ENCODE data around the gene SPTBN1. TPM values are rescaled to one million over a fixed set of nuclear protein-coding genes. Genes with fewer than 3 reads are reported as not detected.
"Not testable (repeated sequence)": the region's sequence is repeated elsewhere in the genome, so short reads cannot be mapped to it uniquely, and the experiment has no call there.

SPTBN1 gene
- total RNA-seq, 1 donor from 2014 or later, result 224 TPM

GRCh38 chr2:54504866-54505265 lies 48.7 kb downstream of the SPTBN1 start:
- TF ChIP-seq CTCF (conservative IDR thresholded peaks at IDR 0.05; ENCODE audit: low read depth, low read length), result no peak
- DNase-seq (ENCODE audit: low read depth), result no peak
- H3K4me3 ChIP-seq (ENCODE audit: low read depth, low read length), result no peak overlapping the region

GRCh38 chr2:54508541-54508940 lies 52.4 kb downstream of the SPTBN1 start:
- TF ChIP-seq CTCF (conservative IDR thresholded peaks at IDR 0.05; ENCODE audit: low read depth, low read length), result no peak
- no peak for DNase-seq (ENCODE audit: low read depth)
- H3K4me3 ChIP-seq (ENCODE audit: low read depth, low read length), result no peak overlapping the region

GRCh38 chr2:54509043-54509442 lies 52.9 kb downstream of the SPTBN1 start:
- DNase-seq (ENCODE audit: low read depth); H3K4me3 ChIP-seq (ENCODE audit: low read depth, low read length): not testable (repeated sequence)

- H3K4me3 ChIP-seq (ENCODE audit: low read depth, low read length), result no peak overlapping the region
- TF ChIP-seq CTCF (conservative IDR thresholded peaks at IDR 0.05; ENCODE audit: low read depth, low read length), result no peak
- no peak for DNase-seq (ENCODE audit: low read depth)
Observed at GRCh38 chr2:54510916-54511315, 54.8 kb downstream of the SPTBN1 start.

GRCh38 chr2:54512183-54512582 lies 56.1 kb downstream of the SPTBN1 start:
- TF ChIP-seq CTCF (conservative IDR thresholded peaks at IDR 0.05; ENCODE audit: low read depth, low read length), result no peak
- no peak for DNase-seq (ENCODE audit: low read depth)
- no peak overlapping the region for H3K4me3 ChIP-seq (ENCODE audit: low read depth, low read length)

GRCh38 chr2:54512663-54513362 lies 56.7 kb downstream of the SPTBN1 start:
- H3K4me3 ChIP-seq (ENCODE audit: low read depth, low read length), result no peak overlapping the region
- TF ChIP-seq CTCF (conservative IDR thresholded peaks at IDR 0.05; ENCODE audit: low read depth, low read length), result no peak
- DNase-seq (ENCODE audit: low read depth), result no peak

- H3K4me3 ChIP-seq (ENCODE audit: low read depth, low read length), result no peak overlapping the region
- TF ChIP-seq CTCF (conservative IDR thresholded peaks at IDR 0.05; ENCODE audit: low read depth, low read length), result no peak
- DNase-seq (ENCODE audit: low read depth), result no peak
Observed at GRCh38 chr2:54513363-54513715, 57.2 kb downstream of the SPTBN1 start.

Measured in epithelial cell of proximal tubule (primary cell).